Measurements from ENCODE around the gene HELLS. TPM values are rescaled to one million over a fixed set of nuclear protein-coding genes. Genes with fewer than 3 reads are reported as not detected.

HELLS gene
- 72.1 TPM for total RNA-seq

GRCh38 chr10:94545391-94546048 lies at the start of gene HELLS:
HELLS (plus strand) TSS chr10:94545788; CDS start chr10:94545922, 134 bp downstream.

Other genes with a start within 250 kb of the HELLS start
- 16.6 TPM for gene NOC3L, start 182.8 kb upstream of the HELLS start, total RNA-seq
- gene TBC1D12, start 143.2 kb upstream of the HELLS start, total RNA-seq: 25.8 TPM
- 0.29 TPM for gene CYP2C18, start 137.9 kb downstream of the HELLS start, total RNA-seq
- 0.18 TPM for gene CYP2C19, start 216.9 kb downstream of the HELLS start, total RNA-seq